ENCODE data around the gene LITAFD. TPM values are rescaled to one million over a fixed set of nuclear protein-coding genes. Genes with fewer than 3 reads are reported as not detected.

The LITAFD gene
- total RNA-seq, 1 experiment from 2014 or later, result not detected

- no peak for TF ChIP-seq POLR2A (IDR thresholded peaks at IDR 0.05; ENCODE audit: borderline replicate concordance, extremely low read depth, insufficient read depth, insufficient read length)
- 0 out of 2 replicates have a peak, but pooled peaks have one; percentile 17 for TF ChIP-seq MAX (IDR thresholded peaks at IDR 0.05)
- H3K27me3 ChIP-seq (ENCODE audit: insufficient read depth, low read length), result no peaks in the 10 kb centered on the region
- H2AFZ ChIP-seq (ENCODE audit: low read depth, low read length, poor library complexity, severe bottlenecking), result no peak overlapping the region
- ChIA-PET RAD21 (ENCODE audit: low non-redundant PET in 1 of 2, low total read pairs in 2 of 2, uncharacterized antibody in 2 of 2, unreplicated experiment in 2 of 2) (no interaction called here), CTCF (no interaction called here), POLR2A (no interaction called here)
- intact Hi-C loops (cut with micrococcal nuclease), result no loop called here
- H3K36me3 ChIP-seq (ENCODE audit: control insufficient read depth in 1 of 2, insufficient read depth in 2 of 2, low read length in 2 of 2), result peaks cover 5 to 10% of the 10 kb centered on the region in 2 experiments
- H3K9me3 ChIP-seq (ENCODE audit: control insufficient read depth in 1 of 2, insufficient read depth in 1 of 2, low read depth in 1 of 2, low read length in 2 of 2), result no peaks in the 10 kb centered on the region
- BruUV-seq (replicated peaks), result no TSS peak
- H3K9ac ChIP-seq (ENCODE audit: low read length), result no peak overlapping the region
- no peak overlapping the region; the same call in 1 of the 2 replicates for H3K27ac ChIP-seq (ENCODE audit: low read depth, low read length)
- no peaks in the 10 kb centered on the region; the same call in 1 of the 2 replicates for H4K20me1 ChIP-seq (ENCODE audit: insufficient read depth)
- no peak overlapping the region for H3K4me3 ChIP-seq (replicated peaks in 1 of 2; ENCODE audit: low read depth in 1 of 2, low read length in 2 of 2)
- H3K4me1 ChIP-seq (ENCODE audit: control insufficient read depth in 1 of 2, insufficient read depth in 2 of 2, low read length in 2 of 2), result peaks cover 33 to 38% of the 10 kb centered on the region in 2 experiments
- ATAC-seq (no peak), DNase-seq (ENCODE audit: low read depth, low spot score) (no peak)
- H3K9me2 ChIP-seq (ENCODE audit: insufficient read depth), result no peaks in the 10 kb centered on the region
- H3K4me2 ChIP-seq (ENCODE audit: low read length), result no peak overlapping the region
- H3K79me2 ChIP-seq (ENCODE audit: insufficient read depth, low read length), result peaks cover 83% of the 10 kb centered on the region
These were observed 20.4 kb upstream of the LITAFD start for GRCh38 chr16:8861563-8862308.

DNA sequence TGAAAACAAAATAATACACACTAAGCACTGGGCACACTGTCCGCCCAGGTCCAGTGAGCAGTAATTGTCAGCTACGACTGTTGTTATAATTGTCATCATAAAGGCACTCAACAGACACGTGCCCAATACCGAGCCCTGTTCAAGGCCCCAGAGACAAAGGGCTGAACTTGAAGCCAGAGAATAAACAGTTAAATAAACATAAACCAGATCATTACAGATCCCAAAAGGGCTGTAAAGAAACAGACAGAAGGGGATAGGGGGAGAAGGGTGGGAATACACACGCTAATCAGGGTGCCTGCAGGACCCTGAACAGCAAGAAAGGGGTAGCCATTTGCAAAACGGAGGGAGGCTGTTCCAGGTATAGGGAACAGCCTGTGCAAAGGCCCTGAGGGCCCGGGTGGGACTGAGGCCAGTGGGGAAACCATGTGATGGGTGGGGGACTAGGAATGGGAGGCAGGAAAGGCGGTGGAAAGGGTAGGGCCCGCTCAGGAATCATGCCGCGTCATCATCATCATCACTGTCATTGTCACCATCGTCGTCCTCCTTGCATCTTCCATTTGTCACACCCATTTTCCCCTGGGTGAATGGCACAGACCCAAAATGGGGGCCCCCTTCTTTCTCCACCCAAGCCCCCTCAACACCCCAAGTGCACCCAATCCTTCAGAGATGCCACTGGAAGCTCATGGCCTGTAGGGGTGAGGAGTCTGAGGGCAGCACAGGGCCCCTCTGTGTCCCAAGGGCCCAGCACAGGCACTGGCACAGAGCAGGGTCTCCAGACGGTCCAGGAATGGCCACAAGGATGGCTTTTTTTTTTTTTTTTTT lies 19.6 kb upstream of the LITAFD start:
- Histone ChIP-seq H3K36me3 (ENCODE audit: control insufficient read depth in 1 of 2, insufficient read depth in 2 of 2, low read length in 2 of 2) (peaks cover 2 to 8% of the 10 kb centered on the region in 2 experiments; a peak in 2 of 4 replicates), H3K9me2 (ENCODE audit: insufficient read depth) (no peaks in the 10 kb centered on the region), H3K27me3 (ENCODE audit: insufficient read depth, low read length) (no peaks in the 10 kb centered on the region), H3K79me2 (ENCODE audit: insufficient read depth, low read length) (peaks cover 91% of the 10 kb centered on the region), H4K20me1 (ENCODE audit: insufficient read depth) (no peaks in the 10 kb centered on the region; the same call in 1 of the 2 replicates), H3K4me1 (ENCODE audit: control insufficient read depth in 1 of 2, insufficient read depth in 2 of 2, low read length in 2 of 2) (peaks cover 39 to 46% of the 10 kb centered on the region in 2 experiments), H3K9me3 (ENCODE audit: control insufficient read depth in 1 of 2, insufficient read depth in 1 of 2, low read depth in 1 of 2, low read length in 2 of 2) (no peaks in the 10 kb centered on the region), H3K9ac (ENCODE audit: low read length) (no peak overlapping the region), H2AFZ (ENCODE audit: low read depth, low read length, poor library complexity, severe bottlenecking) (no peak overlapping the region), H3K27ac (ENCODE audit: low read depth, low read length) (peak overlapping the region; percentile 45; the same call in 1 of the 2 replicates), H3K4me2 (ENCODE audit: low read length) (no peak overlapping the region), H3K4me3 (replicated peaks in 1 of 2; ENCODE audit: low read depth in 1 of 2, low read length in 2 of 2) (no peak overlapping the region)
- no peak for ATAC-seq
- RAD21 ChIA-PET (ENCODE audit: low non-redundant PET in 1 of 2, low total read pairs in 2 of 2, uncharacterized antibody in 2 of 2, unreplicated experiment in 2 of 2), result no interaction called here
- no TSS peak for BruUV-seq (replicated peaks)
- POLR2A ChIA-PET, result no interaction called here
- no peak for DNase-seq (ENCODE audit: low read depth, low spot score)
- CTCF ChIA-PET, result no interaction called here
- intact Hi-C loops (cut with micrococcal nuclease), result no loop called here
- TF ChIP-seq RAD21 (IDR thresholded peaks at IDR 0.05; ENCODE audit: low read depth) (no peak), YY1 (IDR thresholded peaks at IDR 0.05; ENCODE audit: extremely low read depth, insufficient replicate concordance, low read depth, low read length) (no peak), FOSL1 (IDR thresholded peaks at IDR 0.05; ENCODE audit: low read depth) (no peak), POLR2AphosphoS5 (IDR thresholded peaks at IDR 0.05; ENCODE audit: low read depth, low read length) (no peak; the same call in none of the 2 replicates), EZH2phosphoT487 (IDR thresholded peaks at IDR 0.05; ENCODE audit: borderline replicate concordance) (no peak), CEBPB (IDR thresholded peaks at IDR 0.05; ENCODE audit: low read depth) (no peak), SIN3A (IDR thresholded peaks at IDR 0.05; ENCODE audit: low read depth) (no peak), EGR1 (IDR thresholded peaks at IDR 0.05; ENCODE audit: low read depth) (no peak), JUND (IDR thresholded peaks at IDR 0.05) (no peak), EZH2 (IDR thresholded peaks at IDR 0.05) (no peak), CTCF (IDR thresholded peaks at IDR 0.05 in 2 of 3, conservative IDR thresholded peaks at IDR 0.05 in 1 of 3; ENCODE audit: borderline replicate concordance in 1 of 3, insufficient read depth in 1 of 3, low read depth in 2 of 3, low read length in 2 of 3) (no peak)
